ENCODE measurements around the gene OBSCN.

OBSCN gene

DNA sequence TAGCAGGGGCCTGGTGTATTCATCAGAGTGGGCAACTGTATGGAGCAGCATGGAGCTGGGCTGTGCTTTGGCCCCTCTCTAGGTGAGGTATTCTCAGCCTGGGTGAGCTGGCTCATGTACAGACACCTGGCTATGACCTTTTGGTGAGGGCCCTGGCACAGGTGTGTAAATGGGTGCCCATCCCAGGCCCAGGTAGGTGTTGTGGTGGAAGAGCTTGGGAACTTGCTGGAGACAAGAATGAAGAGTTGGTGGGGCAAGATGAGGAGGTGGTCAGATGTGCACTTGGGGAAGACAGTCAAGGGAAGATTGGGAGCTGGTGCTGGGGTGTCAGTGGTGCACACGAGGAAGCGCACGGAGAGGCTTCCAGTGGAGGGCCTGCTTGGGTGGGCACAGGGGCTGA lies 103.2 kb downstream of the OBSCN start:
- no peak for DNase-seq

DNA sequence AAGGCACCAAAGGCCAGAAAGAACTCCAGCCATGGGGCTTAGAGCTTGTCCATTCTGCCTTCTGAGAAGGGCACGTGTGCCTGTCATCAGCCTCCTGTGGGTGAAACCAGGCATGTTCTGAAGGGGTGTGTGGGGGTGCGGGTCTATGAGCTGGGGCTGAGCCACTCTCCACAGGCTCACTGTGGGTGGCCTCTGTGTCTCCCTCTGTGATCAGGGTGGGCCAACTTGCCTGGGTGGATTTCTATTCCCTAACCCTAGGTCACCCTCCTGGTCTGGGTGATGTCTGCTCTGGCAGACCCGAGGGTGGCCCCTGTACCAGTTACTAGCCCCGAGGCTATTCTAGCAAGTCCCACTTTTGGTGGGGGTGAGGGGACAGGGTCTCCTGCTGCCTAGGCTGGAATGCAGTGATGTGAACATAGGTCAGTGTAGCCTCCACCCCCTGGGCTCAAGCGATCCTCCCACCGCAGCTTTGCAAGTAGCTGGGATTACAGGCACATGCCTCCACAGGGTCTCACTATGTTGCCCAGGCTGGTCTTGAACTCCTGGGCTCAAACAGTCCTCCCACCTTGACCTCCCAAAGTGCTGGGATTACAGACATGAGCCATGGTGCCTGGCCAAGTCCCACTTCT lies 104.4 kb downstream of the OBSCN start:
- DNase-seq = no peak

DNA sequence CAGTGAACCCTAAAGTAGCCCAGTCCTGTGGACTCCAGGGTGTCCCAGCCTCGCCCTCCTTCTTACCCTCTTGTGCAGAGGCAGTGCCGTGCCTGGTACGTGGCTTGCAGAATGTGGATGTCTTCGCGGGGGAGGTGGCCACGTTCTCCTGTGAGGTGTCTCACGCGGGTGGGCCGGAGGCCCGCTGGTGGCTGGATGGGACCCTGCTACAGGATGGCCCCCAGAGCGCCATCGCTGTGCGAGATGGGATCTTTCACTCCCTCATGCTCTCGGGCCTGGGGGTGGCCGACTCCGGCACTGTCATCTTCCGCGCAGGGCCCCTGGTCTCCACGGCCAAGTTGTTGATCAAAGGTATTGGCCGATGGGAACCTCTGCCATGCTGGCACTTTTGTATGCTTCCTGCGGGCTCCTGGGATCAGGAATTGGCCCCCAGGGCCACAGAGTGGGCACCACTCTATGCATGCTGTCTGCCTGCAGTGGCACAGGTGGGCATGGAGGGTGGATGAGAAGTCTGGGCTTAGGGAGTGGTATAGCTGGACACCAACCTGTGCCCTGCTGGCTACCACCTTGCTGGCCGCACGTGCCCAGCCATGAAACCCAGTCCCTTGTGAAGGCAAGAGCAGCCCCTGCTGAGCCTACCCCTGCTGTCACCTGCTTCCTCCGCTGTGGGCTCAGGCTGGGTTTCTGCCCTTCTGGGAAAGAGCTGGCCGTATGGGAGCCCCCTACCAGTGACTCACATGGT lies 105.9 kb downstream of the OBSCN start:
- DNase-seq = no peak

DNA sequence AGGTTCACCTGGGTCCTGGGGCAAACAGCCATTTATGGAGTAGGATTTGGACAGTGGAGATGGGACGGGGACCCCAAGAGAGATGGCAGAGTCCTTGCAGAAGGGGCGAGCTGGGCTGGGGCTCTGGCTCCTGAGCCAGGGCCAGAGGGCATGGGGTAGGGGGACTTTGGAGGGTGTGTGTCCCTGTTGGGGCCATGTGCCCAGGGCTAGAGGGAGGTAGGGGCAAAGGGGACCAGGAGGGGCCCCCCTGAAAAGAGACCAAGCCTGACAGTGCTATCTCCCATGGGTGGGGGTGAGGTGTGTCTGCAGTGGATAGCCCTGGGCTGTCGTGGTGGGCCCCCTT lies 106.4 kb downstream of the OBSCN start:
- DNase-seq = no peak

DNA sequence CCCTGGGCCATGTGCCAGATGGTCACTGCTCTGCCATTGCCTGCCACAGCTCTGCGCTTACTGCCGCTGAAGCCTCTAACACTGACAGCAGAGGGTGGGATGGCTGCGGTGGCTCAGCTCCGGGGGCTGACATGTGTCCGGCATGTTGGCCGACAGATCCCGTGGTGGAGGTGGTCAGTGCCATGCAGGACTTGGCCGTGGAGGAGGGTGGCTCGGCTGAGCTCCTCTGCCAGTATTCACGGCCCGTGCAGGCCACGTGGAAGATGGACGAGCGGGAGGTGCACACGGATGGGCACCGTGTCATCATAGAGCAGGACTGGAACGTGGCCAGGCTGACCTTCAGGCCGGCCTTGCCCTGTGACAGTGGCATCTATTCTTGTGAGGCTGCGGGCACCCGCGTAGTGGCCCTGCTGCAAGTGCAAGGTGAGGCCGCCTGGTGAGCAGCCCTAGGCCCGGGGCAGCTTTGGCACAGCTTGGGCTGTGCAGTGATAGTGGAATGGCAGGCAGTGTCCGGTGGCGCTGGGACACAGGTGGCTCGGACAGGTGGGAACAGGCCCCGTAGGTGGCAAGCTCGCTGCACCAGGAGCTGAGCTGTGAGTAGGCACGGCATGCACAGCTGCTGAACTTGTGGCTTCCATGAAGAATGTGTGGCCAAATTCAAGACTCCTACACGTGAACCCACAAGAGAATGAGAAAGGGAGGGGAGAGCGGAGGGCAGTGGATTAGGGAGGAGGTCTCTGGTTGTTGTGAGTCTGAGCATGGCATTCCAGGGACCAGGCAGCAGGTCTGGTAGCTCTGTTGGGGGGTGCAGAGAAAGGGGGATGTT lies 107.0 kb downstream of the OBSCN start:
- no peak for DNase-seq

DNA sequence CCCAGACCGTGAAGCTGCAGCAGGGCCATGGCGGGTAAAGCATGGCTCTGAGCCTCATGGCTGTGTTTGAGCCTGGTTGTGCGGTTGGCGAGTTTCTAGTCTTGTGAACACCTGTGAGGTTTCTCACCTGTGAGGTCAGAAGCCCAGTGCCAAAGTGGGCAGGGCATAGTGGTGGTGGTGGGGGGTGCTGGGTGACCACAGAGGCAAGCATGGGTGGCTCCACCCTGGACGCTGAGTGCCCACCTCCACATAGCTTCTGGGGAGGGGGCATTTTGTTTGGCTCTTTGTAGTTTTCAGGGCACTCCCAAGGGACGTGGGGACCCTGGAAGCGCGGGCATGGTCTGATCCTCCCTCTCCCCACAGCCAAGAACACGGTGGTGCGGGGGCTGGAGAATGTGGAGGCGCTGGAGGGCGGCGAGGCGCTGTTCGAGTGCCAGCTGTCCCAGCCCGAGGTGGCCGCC lies 107.7 kb downstream of the OBSCN start:
- no peak for DNase-seq

DNA sequence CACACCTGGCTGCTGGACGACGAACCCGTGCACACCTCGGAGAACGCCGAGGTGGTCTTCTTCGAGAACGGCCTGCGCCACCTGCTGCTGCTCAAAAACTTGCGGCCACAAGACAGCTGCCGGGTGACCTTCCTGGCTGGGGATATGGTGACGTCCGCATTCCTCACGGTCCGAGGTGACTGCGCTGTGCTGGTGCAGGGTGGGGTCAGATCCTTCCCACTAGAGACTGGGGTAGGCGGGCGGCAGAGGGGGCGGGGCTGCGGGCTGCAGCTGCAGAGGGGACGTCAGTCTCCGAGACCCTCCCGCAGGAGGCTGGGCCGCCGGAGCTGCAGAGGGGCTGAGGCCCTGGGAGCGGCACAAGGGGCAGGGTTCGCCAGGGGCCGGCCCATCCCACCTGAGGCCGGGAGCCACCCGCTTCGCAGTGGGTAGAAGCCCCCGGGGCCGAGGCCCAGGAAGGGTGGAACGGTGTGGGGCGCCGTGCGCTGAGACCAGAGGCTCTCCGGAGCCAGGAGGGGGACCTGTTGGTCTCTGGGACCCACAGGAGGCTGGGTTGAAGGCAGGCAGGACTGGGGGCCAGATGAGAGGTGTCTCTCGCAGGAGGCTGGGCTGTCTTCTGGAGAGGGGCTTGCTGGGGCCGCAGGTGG lies 108.2 kb downstream of the OBSCN start:
- peak; percentile 36 for DNase-seq

DNA sequence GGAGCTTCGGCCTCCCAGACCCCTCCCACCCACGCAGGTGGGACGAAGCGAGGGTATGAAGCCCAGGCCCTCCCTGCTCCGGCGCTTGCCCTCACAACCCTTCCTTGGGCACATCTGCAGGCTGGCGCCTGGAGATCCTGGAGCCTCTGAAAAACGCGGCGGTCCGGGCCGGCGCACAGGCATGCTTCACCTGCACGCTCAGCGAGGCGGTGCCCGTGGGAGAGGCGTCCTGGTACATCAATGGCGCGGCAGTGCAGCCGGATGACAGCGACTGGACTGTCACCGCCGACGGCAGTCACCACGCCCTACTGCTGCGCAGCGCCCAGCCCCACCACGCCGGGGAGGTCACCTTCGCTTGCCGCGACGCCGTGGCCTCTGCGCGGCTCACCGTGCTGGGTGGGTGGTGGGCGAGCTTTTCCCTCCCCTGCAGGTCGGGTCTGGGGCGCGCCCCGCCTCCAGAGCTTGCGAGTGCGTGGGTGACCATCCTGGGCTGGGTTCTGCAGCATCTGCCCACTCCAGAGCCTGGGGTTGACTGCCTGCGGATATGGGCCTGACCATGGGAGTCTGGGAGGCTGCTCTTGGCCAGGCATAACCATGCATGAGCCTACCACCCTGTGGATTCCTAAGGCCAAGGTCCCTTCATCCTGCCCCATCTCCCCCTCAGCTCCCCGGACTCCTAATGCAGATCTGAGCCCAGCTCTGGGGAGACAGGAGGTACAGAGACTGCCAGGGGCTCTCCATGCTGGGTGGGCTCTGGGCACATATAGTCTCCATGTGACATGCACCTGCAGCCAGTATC lies 108.9 kb downstream of the OBSCN start:
- no peak for DNase-seq

DNA sequence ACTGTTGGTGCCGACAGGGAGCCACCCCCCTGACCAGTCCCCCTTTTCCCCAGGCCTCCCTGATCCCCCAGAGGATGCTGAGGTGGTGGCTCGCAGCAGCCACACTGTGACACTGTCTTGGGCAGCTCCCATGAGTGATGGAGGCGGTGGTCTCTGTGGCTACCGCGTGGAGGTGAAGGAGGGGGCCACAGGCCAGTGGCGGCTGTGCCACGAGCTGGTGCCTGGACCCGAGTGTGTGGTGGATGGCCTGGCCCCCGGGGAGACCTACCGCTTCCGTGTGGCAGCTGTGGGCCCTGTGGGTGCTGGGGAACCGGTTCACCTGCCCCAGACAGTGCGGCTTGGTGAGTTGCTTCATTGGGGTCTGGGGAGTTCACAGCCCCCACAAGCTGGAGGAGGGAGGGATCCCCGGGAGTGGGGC lies 109.6 kb downstream of the OBSCN start:
- no peak for DNase-seq

DNA sequence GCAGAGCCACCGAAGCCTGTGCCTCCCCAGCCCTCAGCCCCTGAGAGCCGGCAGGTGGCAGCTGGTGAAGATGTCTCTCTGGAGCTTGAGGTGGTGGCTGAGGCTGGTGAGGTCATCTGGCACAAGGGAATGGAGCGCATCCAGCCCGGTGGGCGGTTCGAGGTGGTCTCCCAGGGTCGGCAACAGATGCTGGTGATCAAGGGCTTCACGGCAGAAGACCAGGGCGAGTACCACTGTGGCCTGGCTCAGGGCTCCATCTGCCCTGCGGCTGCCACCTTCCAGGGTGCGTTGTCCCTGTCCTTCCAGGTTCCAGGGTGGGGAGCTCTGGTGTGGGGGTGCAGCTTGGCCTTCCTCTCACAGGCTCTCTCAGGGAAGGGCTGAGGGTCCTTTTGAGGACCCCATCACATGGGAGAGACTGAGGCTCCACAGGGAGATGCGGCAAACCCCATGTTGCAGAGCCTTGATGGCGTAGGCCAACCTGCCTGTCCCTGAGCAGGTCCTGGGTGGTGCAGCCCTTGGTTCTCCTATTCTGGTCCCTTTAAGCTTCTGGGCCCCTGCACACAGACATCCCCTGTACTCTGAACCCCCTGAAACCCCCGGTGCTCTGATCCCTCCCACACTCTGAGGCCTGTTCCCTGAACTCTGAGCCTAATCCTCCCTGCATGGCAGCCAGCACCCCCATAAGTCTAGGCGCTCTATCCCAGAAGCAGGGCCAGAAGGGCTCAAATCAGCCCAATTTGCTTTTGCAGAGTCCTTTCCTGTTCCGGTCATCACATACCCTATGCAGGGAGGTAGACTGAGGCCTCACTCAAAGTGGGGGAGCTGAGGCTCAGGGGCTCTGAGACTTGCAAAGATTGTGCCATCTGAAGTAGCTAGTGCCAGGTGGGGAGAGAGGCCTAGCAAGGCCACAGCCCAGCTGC lies 110.3 kb downstream of the OBSCN start:
- no peak for DNase-seq

DNA sequence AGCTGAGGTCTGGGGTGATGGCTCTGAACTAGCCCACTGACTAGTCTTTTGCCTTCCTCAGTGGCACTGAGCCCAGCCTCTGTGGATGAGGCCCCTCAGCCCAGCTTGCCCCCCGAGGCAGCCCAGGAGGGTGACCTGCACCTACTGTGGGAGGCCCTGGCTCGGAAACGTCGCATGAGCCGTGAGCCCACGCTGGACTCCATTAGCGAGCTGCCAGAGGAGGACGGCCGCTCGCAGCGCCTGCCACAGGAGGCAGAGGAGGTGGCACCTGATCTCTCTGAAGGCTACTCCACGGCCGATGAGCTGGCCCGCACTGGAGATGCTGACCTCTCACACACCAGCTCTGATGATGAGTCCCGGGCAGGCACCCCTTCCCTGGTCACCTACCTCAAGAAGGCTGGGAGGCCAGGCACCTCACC lies 111.0 kb downstream of the OBSCN start:
- DNase-seq = no peak

DNA sequence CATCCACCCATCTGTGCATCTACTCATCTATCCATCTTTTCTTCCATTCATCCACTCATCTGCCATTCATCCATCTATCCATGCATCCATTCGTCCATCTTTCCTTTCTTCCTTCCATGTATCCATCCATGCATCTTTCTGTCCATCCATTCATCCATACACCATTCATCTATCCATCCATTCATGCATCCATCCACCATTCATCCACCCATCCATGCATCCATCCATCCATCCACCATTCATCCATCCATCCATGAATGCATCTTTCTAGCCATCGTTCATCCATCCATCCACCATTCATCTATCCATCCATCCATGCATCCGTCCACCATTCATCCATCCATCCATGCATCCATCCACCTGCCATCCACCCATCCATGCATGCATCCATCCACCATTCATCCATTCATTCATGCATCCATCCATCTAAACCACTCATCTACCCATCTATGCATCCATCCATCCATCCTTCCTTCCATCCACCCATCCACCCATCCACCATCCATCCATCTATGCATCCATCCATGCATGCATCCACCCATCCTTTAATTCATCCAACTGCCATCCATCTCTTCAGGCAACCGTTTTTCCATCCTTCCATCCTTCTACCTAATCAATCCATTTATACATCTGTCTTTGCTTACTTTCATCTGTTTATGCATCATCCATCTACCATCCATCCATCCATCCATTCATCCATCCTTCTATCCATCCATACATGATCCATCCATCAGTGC lies 111.7 kb downstream of the OBSCN start:
- no peak for DNase-seq

DNA sequence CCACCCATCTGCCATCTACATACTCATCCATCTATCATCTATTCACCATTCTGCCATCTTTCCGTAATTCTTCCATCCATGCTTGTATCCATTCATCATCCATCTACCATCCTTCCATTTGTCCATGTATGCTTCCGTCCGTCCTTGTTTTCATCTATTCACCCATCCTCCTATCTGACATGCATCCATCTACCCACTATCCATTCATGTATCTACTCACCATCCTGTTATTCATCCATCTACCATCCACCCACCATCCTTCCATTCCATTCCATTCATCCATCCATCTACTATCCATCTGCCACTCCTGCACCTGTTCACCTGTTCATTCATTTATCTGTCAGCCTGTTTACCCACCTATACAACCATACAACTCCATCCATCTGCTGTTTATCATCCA lies 112.5 kb downstream of the OBSCN start:
- DNase-seq = no peak

DNA sequence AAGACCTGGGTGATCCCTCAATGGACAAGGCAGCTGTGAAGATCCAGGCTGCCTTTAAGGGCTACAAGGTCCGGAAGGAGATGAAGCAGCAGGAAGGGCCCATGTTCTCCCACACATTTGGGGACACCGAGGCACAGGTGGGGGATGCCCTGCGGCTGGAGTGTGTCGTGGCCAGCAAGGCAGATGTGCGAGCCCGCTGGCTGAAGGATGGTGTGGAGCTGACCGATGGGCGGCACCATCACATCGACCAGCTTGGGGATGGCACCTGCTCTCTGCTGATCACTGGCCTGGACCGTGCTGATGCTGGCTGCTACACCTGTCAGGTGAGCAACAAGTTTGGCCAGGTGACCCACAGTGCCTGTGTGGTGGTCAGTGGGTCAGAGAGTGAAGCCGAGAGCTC lies 113.6 kb downstream of the OBSCN start:
- no peak for DNase-seq

DNA sequence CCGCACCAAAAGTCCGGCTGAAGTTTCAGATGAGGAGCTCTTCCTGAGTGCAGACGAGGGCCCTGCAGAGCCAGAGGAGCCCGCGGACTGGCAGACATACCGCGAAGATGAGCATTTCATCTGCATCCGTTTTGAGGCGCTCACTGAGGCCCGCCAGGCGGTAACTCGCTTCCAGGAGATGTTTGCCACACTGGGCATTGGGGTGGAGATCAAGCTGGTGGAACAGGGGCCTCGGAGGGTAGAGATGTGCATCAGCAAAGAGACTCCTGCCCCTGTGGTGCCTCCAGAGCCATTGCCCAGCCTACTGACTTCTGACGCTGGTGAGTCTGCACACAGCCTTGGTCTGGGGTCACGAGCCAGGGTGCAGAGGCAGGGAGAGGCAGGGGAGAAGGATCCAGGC lies 114.1 kb downstream of the OBSCN start:
- no peak for DNase-seq

DNA sequence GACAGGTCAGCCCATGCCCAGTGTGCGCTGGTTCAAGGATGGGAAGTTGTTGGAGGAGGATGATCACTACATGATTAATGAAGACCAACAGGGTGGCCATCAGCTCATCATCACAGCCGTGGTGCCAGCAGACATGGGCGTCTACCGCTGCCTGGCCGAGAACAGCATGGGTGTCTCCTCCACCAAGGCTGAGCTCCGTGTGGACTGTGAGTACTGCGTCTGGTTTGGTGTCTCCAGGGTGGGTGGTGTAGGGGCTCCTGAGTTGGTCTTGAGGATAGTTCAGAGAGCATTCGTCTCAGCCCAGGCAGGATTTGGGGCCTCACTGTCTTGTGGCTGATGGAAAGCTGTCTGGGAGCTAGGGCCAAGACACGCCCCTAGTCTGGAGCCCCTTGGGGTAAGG lies 115.6 kb downstream of the OBSCN start:
- no peak for DNase-seq

DNA sequence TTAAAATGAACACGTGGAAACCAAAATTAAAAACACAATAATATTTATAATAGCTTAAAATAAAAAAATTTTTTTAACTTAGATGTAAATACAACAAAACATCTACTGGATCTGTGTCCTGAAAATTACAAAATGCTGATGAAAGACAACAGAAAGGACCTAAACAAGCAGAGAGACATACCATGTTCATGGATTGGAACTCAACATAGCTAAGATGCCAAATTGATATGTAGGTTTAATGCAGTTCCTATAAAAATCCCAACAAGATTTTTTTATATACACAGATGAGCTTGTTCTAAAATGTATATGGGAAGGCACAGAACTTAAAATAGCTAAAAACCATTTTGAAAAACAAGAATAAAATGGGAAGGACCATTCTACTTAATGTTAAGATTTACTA lies 117.4 kb downstream of the OBSCN start:
- no peak for DNase-seq

DNA sequence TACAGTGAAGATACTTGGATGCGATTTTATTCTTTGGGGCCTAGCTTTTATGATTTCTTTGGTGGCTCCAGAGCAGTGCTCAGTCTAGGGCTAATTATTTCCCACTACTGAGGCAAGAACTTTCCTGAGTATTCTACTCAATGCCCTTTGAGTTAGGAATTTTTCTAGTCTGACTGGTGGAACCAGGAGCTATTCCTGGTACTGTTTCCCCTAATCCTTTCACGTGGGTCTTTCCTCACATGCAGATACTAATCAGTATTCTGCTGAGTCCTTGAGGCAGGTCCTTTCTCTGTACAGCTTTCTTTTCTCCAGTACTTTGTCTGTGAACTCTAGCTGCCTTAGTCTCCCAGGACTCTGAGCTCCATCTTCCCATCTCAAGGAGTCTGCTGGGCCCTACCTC lies 122.0 kb downstream of the OBSCN start:
- DNase-seq = no peak

DNA sequence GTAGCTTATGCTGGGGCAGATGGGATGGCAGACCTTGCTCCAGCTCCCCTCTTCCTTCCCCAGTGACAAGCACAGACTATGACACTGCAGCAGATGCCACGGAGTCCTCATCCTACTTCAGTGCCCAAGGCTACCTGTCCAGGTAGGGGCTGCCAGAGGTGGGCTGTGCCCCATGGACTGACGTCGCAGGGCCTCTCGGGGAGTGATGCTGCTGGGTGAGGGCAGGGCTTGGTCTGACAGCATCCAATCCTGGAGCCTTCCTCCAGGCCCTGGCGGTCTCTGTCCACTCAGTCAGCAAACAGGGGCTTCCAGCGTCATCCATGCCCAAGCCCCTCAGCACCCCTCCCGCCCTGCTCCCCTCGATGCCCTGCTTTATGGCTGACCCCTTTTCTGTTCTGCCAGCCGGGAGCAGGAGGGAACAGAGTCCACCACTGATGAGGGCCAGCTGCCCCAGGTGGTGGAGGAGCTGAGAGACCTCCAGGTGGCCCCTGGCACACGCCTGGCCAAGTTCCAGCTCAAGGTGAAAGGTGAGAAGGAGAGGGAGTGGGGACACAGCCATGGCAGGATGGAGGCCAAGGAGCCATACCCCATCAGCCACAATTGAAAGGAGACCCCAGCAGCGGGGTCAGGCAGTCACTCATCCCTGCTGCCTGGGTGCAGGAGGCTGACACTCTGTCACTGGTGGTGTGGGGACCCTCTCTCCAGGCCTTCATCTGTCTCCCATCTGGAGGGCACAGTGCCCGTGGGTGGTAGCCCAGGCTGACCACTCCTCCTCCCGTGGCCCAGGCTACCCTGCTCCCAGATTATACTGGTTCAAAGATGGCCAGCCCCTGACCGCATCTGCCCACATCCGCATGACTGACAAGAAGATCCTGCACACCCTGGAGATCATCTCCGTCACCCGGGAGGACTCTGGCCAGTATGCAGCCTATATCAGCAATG lies 125.2 kb downstream of the OBSCN start:
- DNase-seq = peak; percentile 10

DNA sequence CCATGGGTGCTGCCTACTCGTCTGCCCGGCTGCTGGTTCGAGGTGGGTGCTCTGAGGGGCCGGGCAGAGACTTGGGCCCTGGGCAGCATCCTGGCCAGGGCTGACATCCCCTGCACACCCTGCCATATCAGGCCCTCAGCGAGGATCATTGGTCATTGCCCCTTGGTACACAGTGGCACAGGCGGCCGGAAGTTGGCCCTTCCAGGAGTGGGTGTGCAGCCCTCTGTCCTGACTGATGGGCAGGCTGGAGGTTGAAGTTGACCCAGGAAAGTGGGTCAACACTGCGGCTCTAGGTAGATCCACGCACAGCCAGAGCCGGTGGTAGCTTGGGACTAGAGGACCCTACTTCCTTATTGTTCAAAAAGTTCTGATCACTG lies 125.9 kb downstream of the OBSCN start:
- peak; percentile 5 for DNase-seq
